ENCODE measurements around the gene SLC6A2.

Gene SLC6A2

DNA sequence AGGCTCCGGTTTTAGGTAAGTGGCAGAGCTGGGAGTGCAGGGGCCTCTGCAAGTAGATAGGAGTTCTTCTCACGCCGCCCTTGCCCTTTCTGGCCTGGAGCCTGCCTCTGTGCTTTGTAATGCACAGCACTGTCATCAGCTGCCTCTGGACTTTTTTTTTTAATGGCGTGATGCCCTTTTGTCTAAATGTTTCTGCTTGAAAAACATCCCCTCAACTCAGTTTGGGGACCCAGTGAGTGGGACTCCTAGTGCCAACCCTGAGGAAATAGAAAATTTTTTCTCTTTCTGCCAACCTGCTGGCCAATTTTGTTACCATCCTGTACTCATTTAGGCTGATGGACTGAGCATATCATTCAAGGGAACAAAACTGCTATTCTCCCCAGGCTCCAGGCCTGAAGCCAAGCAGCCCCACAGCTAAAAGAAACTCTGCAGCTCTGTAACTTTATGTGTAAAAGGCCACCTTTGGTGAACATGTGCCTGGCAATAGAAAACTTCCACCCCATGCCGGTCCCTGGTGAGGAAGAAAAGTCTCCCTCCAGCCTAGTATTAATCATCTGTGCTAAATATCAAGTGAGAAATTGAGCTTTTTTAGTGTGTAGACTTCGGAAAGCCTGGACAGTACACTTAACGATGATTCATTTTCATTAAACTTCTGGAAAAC, 22.5 kb downstream of the SLC6A2 start:
- DNase-seq: no peak

DNA sequence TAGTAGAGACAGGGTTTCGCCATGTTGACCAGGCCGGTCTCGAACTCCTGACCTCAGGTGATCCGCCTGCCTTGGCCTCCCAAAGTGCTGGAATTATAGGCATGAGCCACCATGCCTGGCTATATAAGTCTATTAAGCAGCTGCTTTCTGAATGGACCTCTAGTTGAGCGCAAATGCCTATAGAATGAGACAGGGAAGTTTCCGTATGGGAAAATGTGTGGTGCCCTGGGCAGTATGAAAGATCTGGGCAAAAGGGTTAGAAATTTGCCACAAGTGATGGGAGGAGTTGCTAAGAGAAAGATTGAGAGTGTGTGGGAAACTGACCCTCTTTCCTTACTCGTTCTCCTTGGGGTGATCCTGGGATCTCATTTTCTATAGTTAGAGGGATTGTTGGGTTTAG, 26.3 kb downstream of the SLC6A2 start:
- no peak for DNase-seq

DNA sequence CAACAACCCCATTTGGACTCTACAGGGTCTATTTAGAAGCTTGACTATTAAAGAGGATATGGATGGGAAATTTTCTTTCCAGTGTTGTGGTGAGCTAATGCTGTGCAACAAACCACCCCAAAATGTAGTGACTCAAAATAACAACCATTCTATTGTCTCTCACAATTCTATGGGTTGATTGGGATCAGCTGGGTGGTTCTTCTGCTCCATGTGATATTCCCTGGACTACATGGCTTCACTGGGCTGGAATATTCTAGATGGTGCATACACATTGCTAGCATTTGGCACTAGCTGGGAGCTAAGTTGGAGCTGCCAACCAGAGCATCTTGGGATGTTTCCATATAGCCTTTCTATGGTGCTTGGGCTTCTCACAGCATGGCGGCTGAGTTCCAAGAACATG, 30.2 kb downstream of the SLC6A2 start:
- DNase-seq: no peak

- DNase-seq: no peak
Measured at GRCh38 chr16:55686671-55687070, 30.9 kb downstream of the SLC6A2 start.

DNA sequence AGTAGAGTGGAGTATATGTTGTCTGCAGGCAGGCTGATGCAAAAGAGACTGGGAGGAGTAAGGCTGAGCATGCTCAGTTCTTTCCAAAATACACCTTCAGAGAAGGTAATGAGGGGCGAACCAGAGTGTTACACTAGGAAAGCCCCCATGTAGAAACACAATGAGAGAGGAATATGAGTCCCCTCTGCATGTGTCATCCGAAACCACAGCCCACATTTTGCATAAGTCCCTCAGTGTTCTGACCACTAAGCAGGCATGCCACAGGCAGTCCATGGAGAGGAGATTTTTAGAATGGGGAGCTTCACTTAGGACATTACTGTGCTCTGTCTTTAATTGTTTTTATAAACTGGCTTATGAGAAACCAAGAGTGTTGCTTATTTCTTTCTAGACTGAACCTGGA, 32.0 kb downstream of the SLC6A2 start:
- no peak for DNase-seq

DNA sequence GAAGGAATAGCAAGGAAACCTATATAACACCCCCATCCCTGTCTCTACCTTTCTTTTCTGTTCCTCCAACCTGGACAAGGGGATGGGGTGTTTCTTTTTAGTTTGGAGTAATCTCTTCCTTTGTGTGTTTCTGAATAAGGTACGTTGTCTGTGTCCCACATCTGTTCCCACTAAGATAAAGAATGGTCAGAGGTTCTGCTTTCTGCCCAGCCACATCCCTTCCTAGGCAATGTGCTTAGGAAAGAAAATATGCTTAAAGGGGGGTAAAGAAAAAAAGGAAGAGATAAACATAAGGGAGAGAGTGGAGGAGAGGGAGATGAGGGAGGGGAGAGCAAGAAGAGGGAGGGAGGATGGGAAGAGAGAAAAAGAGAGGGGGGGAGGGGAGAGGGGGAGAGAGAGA, 35.1 kb downstream of the SLC6A2 start:
- no peak for DNase-seq

DNA sequence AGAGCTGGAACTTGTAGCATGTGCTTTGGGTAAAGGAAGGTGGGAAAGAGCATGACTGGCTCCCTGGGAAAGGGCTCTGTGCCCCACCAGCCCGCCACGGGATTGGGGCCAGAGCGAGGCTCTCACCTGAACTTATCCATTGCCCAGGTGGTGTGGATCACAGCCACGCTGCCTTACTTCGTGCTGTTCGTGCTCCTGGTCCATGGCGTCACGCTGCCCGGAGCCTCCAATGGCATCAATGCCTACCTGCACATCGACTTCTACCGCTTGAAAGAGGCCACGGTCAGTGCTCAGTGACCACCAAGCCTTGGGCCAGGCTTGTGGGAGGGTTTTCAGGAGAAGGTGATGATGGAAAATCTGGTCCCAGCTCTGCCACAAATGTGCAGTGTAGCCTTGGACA, 36.0 kb downstream of the SLC6A2 start:
- DNase-seq: no peak

GRCh38 chr16:55695595-55695994, 39.8 kb downstream of the SLC6A2 start:
- DNase-seq: no peak

DNA sequence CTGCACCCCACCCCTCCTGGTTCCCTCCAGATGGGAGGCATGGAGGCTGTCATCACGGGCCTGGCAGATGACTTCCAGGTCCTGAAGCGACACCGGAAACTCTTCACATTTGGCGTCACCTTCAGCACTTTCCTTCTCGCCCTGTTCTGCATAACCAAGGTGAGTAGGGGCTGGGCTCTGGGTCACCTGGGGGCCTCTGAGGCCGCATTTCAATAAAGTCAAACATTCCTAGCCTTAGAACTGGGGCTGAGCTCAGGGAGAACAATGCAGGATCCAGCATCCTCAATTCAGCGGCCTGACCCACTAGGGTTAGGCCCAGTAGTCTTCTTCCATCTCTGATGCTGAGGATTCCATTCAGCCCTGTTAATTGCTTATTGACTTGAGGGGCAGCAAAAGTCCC, 42.1 kb downstream of the SLC6A2 start:
- DNase-seq: no peak

GRCh38 chr16:55698331-55698730, 42.5 kb downstream of the SLC6A2 start:
- DNase-seq: no peak

DNA sequence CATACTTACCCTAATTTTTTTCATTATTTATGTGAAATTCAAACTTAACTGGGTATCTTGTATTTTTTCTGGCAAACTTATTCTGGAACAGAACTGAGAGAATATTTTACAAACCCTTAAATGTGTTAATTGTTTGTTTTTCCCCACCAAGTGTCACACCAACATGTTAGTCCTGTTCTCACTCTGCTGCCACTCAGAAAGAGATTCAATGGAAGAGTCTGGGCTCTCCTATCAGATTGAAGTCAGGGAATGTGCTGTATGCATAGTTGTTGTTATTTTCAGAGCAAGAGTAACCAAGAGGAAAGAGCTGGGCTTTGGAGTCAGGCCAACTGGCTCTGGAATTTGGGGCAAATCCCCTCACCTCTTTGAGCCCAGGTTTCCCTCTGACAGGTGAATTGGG, 43.2 kb downstream of the SLC6A2 start:
- DNase-seq: no peak

GRCh38 chr16:55699616-55700015, 43.8 kb downstream of the SLC6A2 start:
- no peak for DNase-seq

DNA sequence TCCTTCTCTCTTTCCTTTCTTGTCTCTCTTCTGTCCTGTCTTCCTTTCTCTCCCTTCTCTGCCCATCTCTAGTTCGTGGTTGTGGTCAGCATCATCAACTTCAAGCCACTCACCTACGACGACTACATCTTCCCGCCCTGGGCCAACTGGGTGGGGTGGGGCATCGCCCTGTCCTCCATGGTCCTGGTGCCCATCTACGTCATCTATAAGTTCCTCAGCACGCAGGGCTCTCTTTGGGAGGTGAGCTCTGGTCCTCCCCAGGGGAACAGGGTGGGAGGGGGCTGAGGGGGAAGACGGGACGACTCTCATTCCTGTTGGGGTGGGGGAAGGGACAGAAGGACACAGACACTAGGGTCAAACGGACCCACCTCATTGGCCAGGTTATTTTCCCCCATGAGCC, 44.3 kb downstream of the SLC6A2 start:
- DNase-seq: no peak

GRCh38 chr16:55700961-55701360, 45.2 kb downstream of the SLC6A2 start:
- no peak for DNase-seq

DNA sequence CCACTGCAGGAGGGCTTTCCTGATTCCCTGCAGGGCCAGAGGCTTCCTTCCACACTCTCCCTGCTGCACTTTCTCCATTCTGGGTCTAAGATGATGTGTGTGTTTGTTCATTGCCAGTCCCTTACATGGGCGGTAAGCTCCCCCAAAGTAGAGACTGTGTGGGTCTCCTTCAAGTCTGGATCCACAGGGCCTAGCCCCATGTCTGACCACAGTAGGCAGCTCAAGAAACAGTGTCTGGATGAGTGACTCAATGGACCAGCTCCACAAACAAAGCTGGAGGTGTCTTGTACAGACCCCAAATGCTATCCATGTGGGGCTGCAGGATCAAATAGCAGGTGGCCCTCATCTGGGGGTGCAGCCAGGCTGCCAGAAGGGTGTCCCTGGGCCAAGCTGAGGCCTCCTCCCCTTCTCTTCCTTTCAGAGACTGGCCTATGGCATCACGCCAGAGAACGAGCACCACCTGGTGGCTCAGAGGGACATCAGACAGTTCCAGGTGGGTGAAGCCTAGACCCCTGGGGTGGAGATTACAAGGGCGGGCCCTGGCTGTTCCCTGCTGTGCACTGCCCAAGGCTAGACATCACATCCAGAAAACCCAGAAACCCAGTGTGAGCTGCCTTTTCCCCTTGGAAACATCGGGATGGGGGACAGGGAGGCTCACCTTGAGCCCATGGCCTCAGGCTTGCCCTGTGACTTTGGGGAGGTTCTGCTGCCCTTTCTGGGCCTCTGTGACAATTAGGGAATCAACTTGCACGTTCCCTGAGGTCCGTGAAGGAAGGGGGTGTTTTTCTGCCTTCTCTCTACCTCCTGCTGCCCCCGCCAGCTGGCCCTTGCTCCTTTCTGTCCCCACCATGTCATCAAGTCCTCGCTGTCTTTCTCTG, 45.9 kb downstream of the SLC6A2 start:
- DNase-seq: peak; percentile 25

GRCh38 chr16:55703003-55704001, 47.5 kb downstream of the SLC6A2 start:
- DNase-seq: peak; percentile 34

- no peak for DNase-seq
Measured at GRCh38 chr16:55706739-55707384, 51.1 kb downstream of the SLC6A2 start.

DNA sequence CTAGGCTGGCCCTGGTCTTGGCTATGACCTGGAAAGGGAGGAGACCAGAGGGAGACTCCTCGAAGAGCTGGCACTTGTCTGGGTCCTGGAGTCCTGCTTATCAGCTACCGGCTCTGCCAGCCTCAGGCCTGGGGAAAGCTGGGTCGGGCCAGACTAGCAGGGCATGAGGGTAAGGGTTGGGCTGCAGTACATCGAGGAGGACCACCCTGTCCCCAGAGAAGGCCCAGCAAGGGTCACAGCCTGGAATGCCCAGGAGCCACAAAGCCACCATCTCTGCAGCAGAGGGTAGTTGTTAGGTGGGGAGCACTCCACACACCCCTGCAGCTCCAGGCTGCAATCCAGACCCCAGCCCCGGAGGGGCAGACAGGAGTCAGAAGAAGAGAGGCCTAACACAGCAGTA, 54.0 kb downstream of the SLC6A2 start:
- DNase-seq: no peak

DNA sequence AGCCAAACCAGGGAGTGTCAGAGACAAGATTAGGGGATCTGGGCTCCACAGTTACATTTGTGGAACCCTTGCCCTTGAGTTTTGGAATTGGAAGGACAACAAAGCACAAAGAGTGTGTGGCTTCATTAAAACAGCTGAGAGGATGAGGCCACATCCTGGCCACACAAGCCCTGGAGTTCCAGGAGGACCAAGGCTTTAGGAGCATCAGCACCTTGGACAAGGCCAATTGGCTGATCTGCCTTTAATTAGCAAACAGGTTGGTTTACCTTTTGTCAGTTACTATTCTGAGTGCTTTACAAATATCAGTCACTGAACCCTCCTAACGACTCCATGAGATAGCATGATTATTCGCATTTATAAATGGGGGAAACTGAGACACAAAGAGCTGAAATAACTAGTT, 54.7 kb downstream of the SLC6A2 start:
- no peak for DNase-seq

GRCh38 chr16:55711959-55712876, 56.4 kb downstream of the SLC6A2 start:
- DNase-seq: peak; percentile 61

DNA sequence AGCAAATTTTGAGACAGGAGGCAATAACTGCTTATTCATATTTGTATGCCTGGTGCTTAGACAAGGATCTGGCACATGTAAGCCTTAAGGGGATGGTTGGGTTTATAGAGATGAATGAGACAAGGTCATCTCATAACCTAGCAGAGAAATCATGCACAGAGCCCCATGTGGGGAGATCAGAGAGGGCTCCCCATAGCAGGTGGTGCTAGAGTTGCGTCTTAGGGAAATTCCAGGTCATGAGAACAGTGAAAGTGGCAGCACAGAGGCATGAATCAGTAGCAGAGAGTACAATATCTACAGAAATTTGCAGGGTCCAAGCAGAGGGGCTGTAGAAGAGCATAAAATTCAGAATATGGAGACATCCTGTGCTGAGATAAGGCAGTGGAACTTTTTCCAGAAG, 57.3 kb downstream of the SLC6A2 start:
- DNase-seq: no peak

DNA sequence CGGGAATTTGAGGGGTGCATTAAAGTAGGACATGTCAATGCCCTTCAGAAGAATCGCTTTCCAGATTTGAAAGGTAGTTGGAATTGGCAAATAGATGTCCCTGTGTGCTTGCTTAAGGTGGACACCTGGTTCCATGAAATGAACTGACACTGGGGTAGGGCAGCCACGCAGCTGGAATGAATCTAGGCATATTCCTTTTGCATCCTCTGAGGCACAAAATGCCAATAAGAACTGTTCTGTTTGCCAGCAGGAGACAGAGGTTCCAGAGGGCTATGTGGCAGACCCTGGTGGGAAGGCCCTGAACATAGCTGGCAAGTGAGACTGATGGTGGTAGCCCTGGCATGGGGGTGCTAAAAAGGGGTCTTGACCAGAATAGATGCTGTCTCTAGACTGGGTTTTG, 61.5 kb downstream of the SLC6A2 start:
- DNase-seq: no peak

Measured in CD4-positive, alpha-beta T cell treated with Interleukin-17A for 1 hour (primary cell).